Measurements from ENCODE around the gene INO80E. TPM values are rescaled to one million over a fixed set of nuclear protein-coding genes. Genes with fewer than 3 reads are reported as not detected.

The INO80E gene
- total and polyA plus RNA-seq, 2 donors (not counting 3 experiments of a cell fraction or from before 2014, with no cell fraction given), result 42.7 to 76.4 TPM

DNA sequence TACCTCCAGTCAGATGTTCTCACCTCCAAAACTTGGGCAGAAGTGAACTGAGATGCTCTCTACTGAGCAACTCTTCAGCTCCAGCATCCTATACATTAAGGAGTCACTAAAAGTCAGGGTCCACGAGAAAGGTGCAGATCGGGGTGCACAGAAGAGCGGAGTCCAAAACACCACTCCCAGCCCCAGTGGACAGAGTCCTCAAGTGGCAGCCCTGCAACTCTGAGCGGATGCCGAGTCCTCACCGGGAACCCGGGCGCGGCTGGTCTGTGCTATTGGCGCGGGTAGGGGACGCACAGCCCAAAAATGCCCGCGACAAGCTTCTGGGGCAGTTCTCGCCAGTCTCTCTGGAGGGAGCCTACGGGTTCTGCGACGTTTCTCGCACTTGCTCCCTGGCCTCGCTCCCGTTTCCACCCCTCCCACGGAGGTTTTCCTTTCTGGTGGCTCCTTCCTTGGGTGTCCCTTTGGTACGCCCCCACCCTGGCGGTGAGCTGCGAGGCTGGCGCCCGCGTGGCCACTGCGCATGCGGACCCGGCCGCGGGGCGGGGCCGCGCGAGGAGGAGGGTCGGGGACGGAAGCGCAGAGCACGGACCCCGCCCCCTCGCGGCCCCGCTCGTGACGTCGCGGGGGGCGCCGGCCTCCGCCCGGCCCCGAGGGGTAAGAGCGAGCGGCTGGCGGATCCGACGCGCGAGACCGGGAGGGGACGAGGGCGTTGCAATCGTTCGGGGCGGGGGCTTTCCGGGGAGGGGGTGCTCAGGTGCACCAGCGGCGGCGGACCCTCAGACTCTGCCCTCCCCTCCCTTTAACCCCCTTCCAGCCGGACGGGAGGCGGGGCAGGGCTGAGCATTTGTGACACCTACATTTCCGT lies 34.3 kb upstream of the INO80E start, which contains the start of gene TMEM219:
TSS of gene TMEM219 (plus strand) at position 601 of the 865 bp plus-strand sequence. CDS start 1,065 bp downstream, outside the sequence.
- POLR2A ChIA-PET, result interaction anchor here (2.9 kb wide), 1 partner anchor 12 kb away, joined by 14 read pairs; the partner anchor contains the start of gene TAOK2
- BruUV-seq (replicated peaks), result no TSS peak

More for the DNA sequence above, 34.3 kb upstream of the INO80E start, which contains the start of gene TMEM219:
- no peaks in the 10 kb centered on the region for H3K9me3 ChIP-seq (replicated peaks; ENCODE audit: control insufficient read depth, insufficient read depth, low read length)
- CTCF ChIA-PET, result interaction anchor here (0.5 to 3.8 kb wide), 18 partner anchors 8 to 261 kb away, joined by 3 to 16 read pairs (median 5); partner anchors contain the start of genes ASPHD1, KCTD13 and TAOK2
- peak within 1 kb of the TSS; percentile 88 for H2AFZ ChIP-seq (ENCODE audit: low read depth, low read length)
- peak within 1 kb of the TSS; percentile 63 to 82 (median 76) for H3K4me3 ChIP-seq (replicated peaks in 1 of 3; ENCODE audit: insufficient read depth in 1 of 3, low read depth in 1 of 3, low read length in 3 of 3)
- H3K9me1 ChIP-seq (replicated peaks; ENCODE audit: control insufficient read depth, extremely low read depth, insufficient read depth, low read length), result no peaks in the 10 kb centered on the region
- H3K9ac ChIP-seq (replicated peaks; ENCODE audit: extremely low read depth, insufficient read depth, low read length), result peak within 1 kb of the TSS; percentile 83
- intact Hi-C loops (cut with micrococcal nuclease) (loop anchor here (1.0 kb wide), 3 partner anchors 12 to 98 kb away; partner anchors contain the start of genes CDIPT, HIRIP3 and TAOK2), dilution Hi-C loops (cut with MboI; ENCODE audit: extremely low pct_ligation_motif_present, low sequenced_read_pairs) (no loop called here)
- no peaks in the 10 kb centered on the region for H3K27me3 ChIP-seq (ENCODE audit: control insufficient read depth in 2 of 2, insufficient read depth in 2 of 2, low read length in 2 of 2)
- peaks cover 2% of the 10 kb centered on the region for H3K79me2 ChIP-seq (ENCODE audit: control insufficient read depth, insufficient read depth, low read length)
- DNase-seq (ENCODE audit: low read depth, low spot score), result peak; percentile 92
- peak; percentile 35 for FAIRE-seq
- no peaks in the 10 kb centered on the region for H3K36me3 ChIP-seq (ENCODE audit: control insufficient read depth in 2 of 2, extremely low read depth in 1 of 2, insufficient read depth in 2 of 2, low read length in 2 of 2)
- peak within 1 kb of the TSS; percentile 70 for H3K27ac ChIP-seq (ENCODE audit: insufficient read depth, low read depth, low read length)
- TF ChIP-seq GATA2 (IDR thresholded peaks at IDR 0.05; ENCODE audit: insufficient read depth, insufficient read length, low read depth, low read length) (no peak), POLR2AphosphoS5 (IDR thresholded peaks at IDR 0.05; ENCODE audit: insufficient read depth, low read depth, low read length) (peak; percentile 83)
- TF ChIP-seq, protein P1, sequence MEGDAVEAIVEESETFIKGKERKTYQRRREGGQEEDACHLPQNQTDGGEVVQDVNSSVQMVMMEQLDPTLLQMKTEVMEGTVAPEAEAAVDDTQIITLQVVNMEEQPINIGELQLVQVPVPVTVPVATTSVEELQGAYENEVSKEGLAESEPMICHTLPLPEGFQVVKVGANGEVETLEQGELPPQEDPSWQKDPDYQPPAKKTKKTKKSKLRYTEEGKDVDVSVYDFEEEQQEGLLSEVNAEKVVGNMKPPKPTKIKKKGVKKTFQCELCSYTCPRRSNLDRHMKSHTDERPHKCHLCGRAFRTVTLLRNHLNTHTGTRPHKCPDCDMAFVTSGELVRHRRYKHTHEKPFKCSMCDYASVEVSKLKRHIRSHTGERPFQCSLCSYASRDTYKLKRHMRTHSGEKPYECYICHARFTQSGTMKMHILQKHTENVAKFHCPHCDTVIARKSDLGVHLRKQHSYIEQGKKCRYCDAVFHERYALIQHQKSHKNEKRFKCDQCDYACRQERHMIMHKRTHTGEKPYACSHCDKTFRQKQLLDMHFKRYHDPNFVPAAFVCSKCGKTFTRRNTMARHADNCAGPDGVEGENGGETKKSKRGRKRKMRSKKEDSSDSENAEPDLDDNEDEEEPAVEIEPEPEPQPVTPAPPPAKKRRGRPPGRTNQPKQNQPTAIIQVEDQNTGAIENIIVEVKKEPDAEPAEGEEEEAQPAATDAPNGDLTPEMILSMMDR (IDR thresholded peaks at IDR 0.05; ENCODE audit: extremely low read depth in 1 of 2, insufficient read depth in 1 of 2, low read depth in 1 of 2, low read length in 2 of 2), result peak; percentile 27 to 43
- peak within 1 kb of the TSS; percentile 93 for H3K4me2 ChIP-seq (ENCODE audit: insufficient read depth, low read length)
- peaks cover 15% of the 10 kb centered on the region for H3K4me1 ChIP-seq (ENCODE audit: control insufficient read depth, extremely low read depth, insufficient read depth, low read length)
- no peaks in the 10 kb centered on the region for H4K20me1 ChIP-seq (replicated peaks; ENCODE audit: control insufficient read depth, extremely low read depth, insufficient read depth, low read length)

Data from endothelial cell of umbilical vein (primary cell).